PC-3 (cell line): ENCODE data around the gene HOMEZ. TPM values are rescaled to one million over a fixed set of nuclear protein-coding genes. Genes with fewer than 3 reads are reported as not detected.

ENCODE experiments used
- ATAC-seq: fragments of 200-7000 bp; cut with Tn5 transposase; 2 replicates; pipeline ENCODE4 v1.9.1; 2020; ENCODE audit warnings: mild to moderate bottlenecking, moderate library complexity
- BruUV-seq: library from RNA; stranded (reverse); fragments of 400-500 nt; replicated peaks from 2 replicates; lab custom pipeline; 2021; lab: Mats Ljungman, UMichigan
- CTCF ChIA-PET: fragments of 300-600 bp; sonication (Branson Sonifier 250); formaldehyde crosslinking; loops from one replicate; lab custom pipeline; 2022; ENCODE audit warnings: antibody characterized with exemption; lab: Charles Lee
- POLR2A ChIA-PET: fragments of 300-600 bp; sonication (Branson Sonifier 250); formaldehyde crosslinking; loops from one replicate; lab custom pipeline; 2022; ENCODE audit warnings: antibody characterized with exemption; ENCODE audit not compliant: unreplicated experiment; lab: Charles Lee
- DNase-seq: peaks from one replicate; pipeline ENCODE4 v3.0.0-alpha.2; 2015
- H2AFZ ChIP-seq: fragments of 300-600 bp; sonication (generic); 2 replicates; pipeline ENCODE4 v1.6.0; 2016; ENCODE audit warnings: antibody characterized with exemption, low read length
- H3F3A ChIP-seq: fragments of 300-600 bp; sonication (generic); one replicate; pipeline ENCODE4 v1.6.0; 2017; ENCODE audit warnings: antibody characterized with exemption, low read length, control low read depth, mild to moderate bottlenecking; ENCODE audit not compliant: unreplicated experiment
- H3K27ac ChIP-seq: fragments of 300-600 bp; sonication (generic); 2 replicates; pipeline ENCODE4 v1.5.1; 2016; ENCODE audit warnings: mild to moderate bottlenecking, low read length
- H3K27me3 ChIP-seq: fragments of 300-600 bp; sonication (generic); 2 replicates; pipeline ENCODE4 v1.6.1; 2016; ENCODE audit warnings: low read length, mixed read lengths
- H3K36me3 ChIP-seq: fragments of 300-600 bp; sonication (generic); 2 replicates; pipeline ENCODE4 v1.6.1; 2016; ENCODE audit warnings: low read depth, mixed run types, low read length, mixed read lengths
- H3K4me1 ChIP-seq: fragments of 300-600 bp; sonication (generic); 2 replicates; pipeline ENCODE4 v1.5.1; 2016; ENCODE audit warnings: low read length; ENCODE audit not compliant: insufficient read depth
- H3K4me2 ChIP-seq: fragments of 300-600 bp; sonication (generic); 2 replicates; pipeline ENCODE4 v1.6.0; 2016; ENCODE audit warnings: low read length
- H3K4me3 ChIP-seq: fragments of 300-600 bp; sonication (generic); 2 replicates; pipeline ENCODE4 v1.5.1; 2016; ENCODE audit warnings: mild to moderate bottlenecking, low read length, mixed read lengths
- H3K79me2 ChIP-seq: fragments of 300-600 bp; sonication (generic); 2 replicates; pipeline ENCODE4 v1.6.1; 2017; ENCODE audit warnings: low read length, mixed read lengths
- H3K9ac ChIP-seq: fragments of 300-600 bp; sonication (generic); 2 replicates; pipeline ENCODE4 v1.6.0; 2016; ENCODE audit warnings: mild to moderate bottlenecking, low read length
- H3K9me2 ChIP-seq: fragments of 300-600 bp; sonication (generic); replicated peaks from 2 replicates; pipeline ENCODE4 v1.6.1; 2016; ENCODE audit warnings: mixed run types, low read length, mixed read lengths
- H3K9me3 ChIP-seq: fragments of 300-600 bp; sonication (generic); 2 replicates; pipeline ENCODE4 v1.6.1; 2016; ENCODE audit warnings: low read length, mixed read lengths
- H4K20me1 ChIP-seq: fragments of 300-600 bp; sonication (generic); 2 replicates; pipeline ENCODE4 v1.6.1; 2016; ENCODE audit warnings: low read length, mixed read lengths
- CTCF ChIP-seq: fragments of 300-600 bp; sonication (generic); conservative IDR thresholded peaks from 2 replicates; pipeline ENCODE4 v1.5.1; 2017; ENCODE audit warnings: antibody characterized with exemption, low read depth, mild to moderate bottlenecking, low read length
- EZH2 ChIP-seq: fragments of 300-600 bp; sonication (generic); IDR thresholded peaks from one replicate; pipeline ENCODE4 v1.6.1; 2017; ENCODE audit warnings: antibody characterized with exemption, mild to moderate bottlenecking, low read length; ENCODE audit not compliant: unreplicated experiment
- EZH2phosphoT487 ChIP-seq: fragments of 300-600 bp; sonication (generic); IDR thresholded peaks from 2 replicates; pipeline ENCODE4 v1.6.1; 2018; ENCODE audit warnings: mild to moderate bottlenecking, antibody characterized with exemption, low read length, borderline replicate concordance
- intact Hi-C: fragments of 100-400 bp; cut with micrococcal nuclease; formaldehyde crosslinking; loops from 2 replicates; pipeline ENCODE4 v1.9.0; 2023
- total RNA-seq: library from RNA; depleted of rRNA; stranded (reverse); fragments of >200 nt; gene quantifications from 2 replicates; pipeline ENCODE4 v1.2.3, GENCODE V29; 2014

HOMEZ gene
- total RNA-seq, 1 experiment from 2014 or later: 7.7 TPM

GRCh38 chr14:23306412-23307145 lies 20.6 kb upstream of the HOMEZ start, which contains the start of gene BCL2L2:
Gene BCL2L2 (plus strand): TSS chr14:23306833. CDS start chr14:23307768, 935 bp downstream.
- H3K9ac ChIP-seq: peak within 1 kb of the TSS; percentile 87
- POLR2A ChIA-PET: interaction anchor here (0.5 to 1.6 kb wide), 4 partner anchors 12 to 20 kb away, joined by 3 to 12 read pairs (median 4); partner anchors contain the start of genes HOMEZ and PABPN1

GRCh38 chr14:23302290-23303225 lies 16.6 kb upstream of the HOMEZ start, which contains the start of gene PPP1R3E:
Gene PPP1R3E (minus strand): TSS chr14:23302859. CDS start chr14:23302576, 283 bp downstream.
- ATAC-seq (peak; percentile 29), DNase-seq (peak; percentile 62)
- peaks cover 21% of the 10 kb centered on the region for H3K79me2 ChIP-seq
- H2AFZ ChIP-seq: peak within 1 kb of the TSS; percentile 93
- H3K27ac ChIP-seq: peak within 1 kb of the TSS; percentile 49; the same call in 1 of the 2 replicates
- H4K20me1 ChIP-seq: no peaks in the 10 kb centered on the region
- no peaks in the 10 kb centered on the region for H3K9me3 ChIP-seq
- H3K36me3 ChIP-seq: no peaks in the 10 kb centered on the region
- H3K9ac ChIP-seq: peak within 1 kb of the TSS; percentile 76
- no peaks in the 10 kb centered on the region for H3K27me3 ChIP-seq
- intact Hi-C loops: loop anchor here (10.0 kb wide), 2 partner anchors 328 to 538 kb away; partner anchors contain the start of gene OXA1L
- peak within 1 kb of the TSS; percentile 97 for H3K4me2 ChIP-seq
- TF ChIP-seq EZH2phosphoT487 (no peak), EZH2 (no peak), CTCF (no peak)
- peaks cover 21% of the 10 kb centered on the region for H3K4me1 ChIP-seq
- ChIA-PET POLR2A (interaction anchor here (0.6 to 1.1 kb wide), 3 partner anchors 17 to 253 kb away, joined by 3 to 6 read pairs (median 5); partner anchors contain the start of genes HOMEZ and PABPN1), CTCF (interaction anchor here (0.6 kb wide), 1 partner anchor 792 kb away, joined by 8 read pairs; no protein-coding TSS in a partner anchor)
- peaks cover 4% of the 10 kb centered on the region for H3F3A ChIP-seq
- H3K4me3 ChIP-seq: peak within 1 kb of the TSS; percentile 79
- no TSS peak for BruUV-seq
- H3K9me2 ChIP-seq: no peaks in the 10 kb centered on the region

More at GRCh38 chr14:23306412-23307145, 20.6 kb upstream of the HOMEZ start, which contains the start of gene BCL2L2:
- peak; percentile 87 for DNase-seq
- peaks cover 10% of the 10 kb centered on the region; the same call in 1 of the 2 replicates for H3K36me3 ChIP-seq
- no peak for TF ChIP-seq EZH2
- TF ChIP-seq CTCF: no peak
- no peak for TF ChIP-seq EZH2phosphoT487
- H3F3A ChIP-seq: no peaks in the 10 kb centered on the region
- peak within 1 kb of the TSS; percentile 88 for H3K4me2 ChIP-seq
- H3K27me3 ChIP-seq: no peaks in the 10 kb centered on the region
- no peaks in the 10 kb centered on the region for H3K9me3 ChIP-seq
- no peaks in the 10 kb centered on the region for H3K9me2 ChIP-seq
- peaks cover 47% of the 10 kb centered on the region for H3K79me2 ChIP-seq
- no TSS peak for BruUV-seq
- H3K4me1 ChIP-seq: peaks cover 24% of the 10 kb centered on the region
- ATAC-seq: peak; percentile 55
- H3K4me3 ChIP-seq: peak within 1 kb of the TSS; percentile 86
- H2AFZ ChIP-seq: peak within 1 kb of the TSS; percentile 79
- CTCF ChIA-PET: interaction anchor here (0.5 to 0.9 kb wide), 4 partner anchors 16 to 243 kb away, joined by 3 to 13 read pairs (median 3); no protein-coding TSS in a partner anchor
- intact Hi-C loops: loop anchor here (1.0 to 10.0 kb wide), 4 partner anchors 15 to 542 kb away; partner anchors contain the start of genes NGDN, OXA1L and PABPN1
- H3K27ac ChIP-seq: peak within 1 kb of the TSS; percentile 50
- H4K20me1 ChIP-seq: no peaks in the 10 kb centered on the region
